T follicular helper cell (primary cell): Measurements from ENCODE around the gene ARHGAP24.
"Not testable (repeated sequence)": the region's sequence is repeated elsewhere in the genome, so short reads cannot be mapped to it uniquely, and the experiment has no call there.

Source experiments
- DNase-seq: peaks from one replicate; pipeline ENCODE4 v3.0.0-alpha.2; 2020; ENCODE audit warnings: low read depth

ARHGAP24 gene

DNA sequence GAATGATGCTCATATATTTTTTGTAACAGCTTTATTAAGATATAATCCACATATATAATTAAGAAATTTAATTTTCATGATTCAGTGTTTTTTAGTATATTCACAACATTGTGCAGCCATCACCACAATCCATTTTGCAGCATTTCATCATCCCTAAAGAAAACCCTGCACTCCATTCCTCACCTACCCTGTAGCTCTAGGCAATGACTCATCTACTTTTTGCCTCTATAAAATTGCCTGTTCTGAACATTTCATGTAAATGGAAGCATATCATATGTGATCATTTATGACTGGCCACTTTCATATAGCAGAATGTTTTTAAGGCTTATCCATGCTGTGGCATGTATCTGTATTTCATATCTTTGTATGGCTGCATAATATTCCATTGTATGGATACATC, 545.0 kb downstream of the ARHGAP24 start:
- no peak for DNase-seq

DNA sequence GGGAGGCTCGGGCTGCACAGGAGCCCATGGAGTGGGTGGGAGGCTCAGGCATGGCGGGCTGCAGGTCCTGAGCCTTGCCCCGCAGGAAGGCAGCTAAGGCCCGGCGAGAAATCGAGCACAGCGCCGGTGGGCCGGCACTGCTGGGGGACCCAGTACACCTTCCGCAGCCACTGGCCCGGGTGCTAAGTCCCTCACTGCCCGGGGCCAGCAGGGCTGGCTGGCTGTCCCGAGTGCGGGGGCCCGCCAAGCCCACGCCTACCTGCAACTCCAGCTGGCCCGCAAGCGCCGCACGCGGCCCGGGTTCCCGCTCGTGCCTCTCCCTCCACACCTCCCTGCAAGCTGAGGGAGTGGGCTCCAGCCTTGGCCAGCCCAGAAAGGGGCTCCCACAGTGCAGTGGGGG, 546.7 kb downstream of the ARHGAP24 start:
- not testable (repeated sequence) for DNase-seq

DNA sequence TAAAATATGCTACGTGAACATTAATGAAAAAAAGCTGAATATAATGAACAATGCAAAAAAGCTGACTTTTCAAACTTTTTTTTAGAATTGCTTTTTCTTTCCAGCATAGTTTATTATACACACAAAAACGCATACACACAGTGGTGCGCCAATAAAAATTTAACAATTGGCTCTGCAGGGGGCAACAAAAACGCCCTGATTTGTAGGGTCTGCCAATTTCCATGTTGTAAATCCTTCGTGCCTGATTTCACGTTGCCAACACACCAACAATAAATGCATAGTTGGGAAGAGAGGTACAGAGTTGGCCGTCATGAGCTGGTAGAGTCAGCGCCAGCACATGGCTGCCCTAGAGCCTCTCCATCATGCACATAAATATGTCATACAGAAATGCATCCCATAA, 551.8 kb downstream of the ARHGAP24 start:
- no peak for DNase-seq

DNA sequence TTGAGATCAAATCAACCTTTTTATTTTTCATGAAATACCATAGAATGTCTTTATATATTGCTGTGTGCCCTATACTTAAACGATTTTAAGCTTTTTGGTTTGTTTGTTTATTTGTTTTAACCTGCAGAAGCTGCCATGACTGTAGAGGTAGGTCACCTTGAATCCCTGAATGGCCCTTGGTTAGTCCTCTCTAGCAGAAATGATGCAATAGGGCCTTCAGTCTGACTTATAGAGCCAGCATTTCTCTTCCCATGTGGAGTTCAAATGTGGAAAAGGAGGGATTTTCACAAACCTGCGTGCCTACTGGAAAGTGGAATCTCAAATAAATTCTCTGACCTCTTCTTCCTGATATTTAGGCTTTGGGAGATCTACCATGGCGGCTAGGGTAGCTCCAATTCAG, 557.0 kb downstream of the ARHGAP24 start:
- no peak for DNase-seq

DNA sequence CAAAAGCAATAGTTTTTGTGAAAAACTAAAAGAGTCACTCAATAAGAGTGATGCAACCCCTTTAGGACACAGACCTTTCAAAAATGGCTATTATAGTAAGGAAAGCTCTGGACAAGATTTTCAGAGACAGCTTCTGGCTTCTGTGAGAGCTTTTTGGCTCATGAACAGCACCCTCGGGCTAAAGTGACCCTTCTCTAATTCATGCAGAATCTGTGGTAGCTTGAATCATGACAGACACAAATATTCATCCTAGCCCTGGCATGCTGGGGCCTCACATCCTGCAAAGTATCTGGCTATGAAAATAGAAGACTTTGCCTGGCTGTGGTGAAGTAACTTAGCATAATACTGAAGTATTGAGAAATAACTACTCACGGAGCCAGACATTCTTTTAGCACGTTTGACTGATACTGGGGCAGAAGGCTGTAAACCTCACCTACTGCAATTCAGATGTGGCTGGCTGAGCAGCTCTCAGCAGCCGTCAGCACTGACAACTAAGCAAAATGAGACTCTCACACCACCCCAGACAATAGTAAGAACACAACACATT, 557.6 kb downstream of the ARHGAP24 start:
- no peak for DNase-seq

DNA sequence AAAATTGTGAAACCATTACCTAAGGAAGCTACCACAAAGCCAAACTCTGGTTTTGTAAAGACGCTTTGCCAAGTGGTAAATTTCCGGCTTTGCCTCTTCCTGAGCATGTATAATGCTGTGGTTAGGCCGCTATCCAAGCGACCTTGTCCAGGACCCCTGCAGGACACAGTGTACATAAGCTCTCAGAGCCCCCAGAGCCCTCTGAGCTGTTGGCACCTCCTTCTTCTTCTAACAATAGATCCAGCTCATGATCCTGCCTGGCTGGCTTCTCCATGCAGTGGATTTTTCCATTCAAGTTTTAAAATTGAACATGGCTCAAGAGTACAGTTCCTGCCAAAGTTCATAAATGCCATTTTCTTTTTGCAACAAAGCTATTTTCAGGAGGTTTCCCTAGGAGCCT, 558.2 kb downstream of the ARHGAP24 start:
- DNase-seq, result no peak

DNA sequence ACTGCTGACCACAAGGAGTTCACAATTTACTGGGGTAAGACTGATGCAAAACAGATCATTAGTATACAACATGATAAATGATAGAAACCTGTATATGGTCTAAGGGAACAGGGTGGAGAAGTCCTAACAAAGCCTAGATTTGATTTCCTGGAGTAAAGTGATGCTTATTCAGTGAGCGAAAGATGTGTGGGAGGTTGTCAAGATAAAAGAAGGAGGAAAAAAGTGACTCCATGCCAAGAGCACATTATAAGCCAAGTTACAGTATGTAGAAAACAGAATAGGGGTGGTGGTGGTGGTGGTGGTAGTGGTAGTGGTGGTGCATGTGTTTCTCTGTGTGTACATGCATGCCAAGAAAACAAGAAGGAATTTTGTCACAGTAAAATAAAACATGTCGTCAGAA, 559.7 kb downstream of the ARHGAP24 start:
- no peak for DNase-seq

DNA sequence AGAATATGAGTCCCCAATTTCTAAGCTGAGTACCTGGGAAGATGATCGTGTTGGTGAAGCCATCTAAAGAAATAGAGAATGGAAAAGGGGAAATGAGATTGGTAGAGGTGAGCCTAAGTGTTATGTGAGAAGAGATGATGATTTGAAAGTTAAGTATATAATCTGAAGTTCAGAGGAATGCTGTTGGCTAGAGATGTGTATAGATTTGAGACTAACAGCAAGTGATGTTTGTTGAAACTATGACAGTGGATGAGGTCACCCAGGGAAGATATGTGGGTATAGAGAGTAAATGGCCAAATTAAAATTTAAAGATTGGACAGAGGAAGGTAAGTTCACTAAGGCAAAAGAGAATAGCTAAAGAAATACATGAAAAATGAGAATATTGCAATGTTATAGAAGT, 560.7 kb downstream of the ARHGAP24 start:
- no peak for DNase-seq

DNA sequence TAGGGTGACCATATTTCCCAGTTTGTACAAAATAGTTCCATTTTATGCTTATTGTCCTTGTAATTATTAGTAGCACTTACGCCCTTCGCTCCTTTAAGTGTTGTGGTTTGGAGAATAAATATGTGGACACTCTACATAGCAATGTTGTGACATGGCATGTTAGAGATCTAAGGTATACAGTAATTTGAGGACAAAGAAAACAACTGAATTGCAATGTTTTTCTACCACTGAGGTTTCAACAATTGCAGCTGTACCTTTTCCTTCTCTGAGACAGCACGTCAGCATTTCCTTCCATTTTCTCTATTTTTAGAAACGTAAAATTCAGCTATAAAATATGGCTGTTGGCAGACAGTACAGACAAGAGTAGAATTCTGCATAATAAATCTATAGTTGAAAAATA, 561.8 kb downstream of the ARHGAP24 start:
- DNase-seq, result no peak

DNA sequence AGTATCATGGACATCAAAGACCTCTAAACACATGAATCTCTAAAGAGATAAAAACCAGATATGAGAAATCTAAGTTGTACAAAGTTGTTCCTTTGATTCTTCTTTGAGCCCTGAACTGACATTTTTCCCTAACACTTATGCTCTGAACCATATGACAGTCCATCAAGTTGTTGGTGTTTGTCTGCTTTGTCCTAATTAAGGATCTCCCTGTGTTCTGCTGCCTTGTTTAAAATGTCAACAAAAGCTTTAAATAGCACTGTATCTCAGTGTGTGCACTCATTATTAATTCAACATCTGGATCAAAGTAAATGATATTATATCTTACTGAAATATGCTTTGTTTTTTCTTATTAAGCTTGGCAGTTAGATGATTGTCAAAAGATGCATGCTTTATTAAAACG, 563.1 kb downstream of the ARHGAP24 start:
- no peak for DNase-seq

DNA sequence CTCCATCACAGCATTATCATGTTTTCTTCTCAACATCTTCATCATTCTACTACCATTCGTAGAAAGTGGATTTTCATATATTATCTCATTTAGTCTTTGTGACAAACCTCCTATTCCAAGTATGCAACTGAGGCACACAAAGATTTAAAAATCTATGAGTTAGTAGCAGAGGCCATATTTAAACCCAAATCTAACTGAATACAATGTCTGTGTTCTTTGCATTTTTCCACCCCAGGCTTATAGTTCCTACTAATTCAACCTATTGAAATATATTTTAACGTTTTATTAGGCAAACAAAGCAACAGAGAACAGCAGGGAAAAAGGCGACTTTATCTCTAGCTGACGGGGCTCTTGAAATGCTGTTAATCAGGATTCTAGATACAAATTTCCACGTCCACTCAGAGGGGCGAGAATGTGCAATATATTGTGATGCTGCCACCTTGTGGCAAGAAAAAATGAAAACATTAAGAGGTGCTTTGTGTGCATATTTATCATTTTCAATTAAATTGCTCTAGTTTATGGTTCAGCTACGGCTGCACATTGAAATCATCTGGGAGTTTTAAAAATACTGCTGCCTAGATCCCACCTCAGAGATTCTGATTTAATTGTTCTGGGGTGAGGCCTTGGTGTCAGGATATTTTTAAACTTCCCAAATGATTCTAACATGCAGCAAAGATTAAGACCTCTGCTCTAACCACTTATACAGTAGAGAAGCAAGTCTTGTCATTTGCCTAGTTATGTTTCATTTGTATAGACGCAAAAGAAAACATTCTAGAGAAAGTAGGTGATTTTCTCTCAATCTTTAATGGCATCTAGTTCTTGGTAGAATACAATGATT, 569.0 kb downstream of the ARHGAP24 start:
- no peak for DNase-seq

DNA sequence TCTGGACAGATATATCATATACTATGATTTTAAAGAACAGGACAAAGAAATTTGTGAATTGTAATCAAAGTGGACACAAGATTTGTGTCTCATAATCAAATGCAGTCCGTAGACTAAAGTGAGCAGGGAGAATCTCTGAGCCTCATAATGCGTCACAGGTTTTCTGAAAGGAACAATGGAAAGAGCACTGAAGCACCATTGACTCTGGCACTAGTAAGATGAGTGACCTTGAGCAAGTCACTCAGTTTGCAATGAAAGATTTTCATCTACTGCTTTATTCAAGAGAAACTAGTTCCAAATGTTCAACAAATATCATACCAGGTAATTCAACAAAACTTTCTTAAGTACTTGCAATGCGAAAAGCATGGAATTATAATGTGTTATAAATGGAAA, 569.6 kb downstream of the ARHGAP24 start:
- no peak for DNase-seq

DNA sequence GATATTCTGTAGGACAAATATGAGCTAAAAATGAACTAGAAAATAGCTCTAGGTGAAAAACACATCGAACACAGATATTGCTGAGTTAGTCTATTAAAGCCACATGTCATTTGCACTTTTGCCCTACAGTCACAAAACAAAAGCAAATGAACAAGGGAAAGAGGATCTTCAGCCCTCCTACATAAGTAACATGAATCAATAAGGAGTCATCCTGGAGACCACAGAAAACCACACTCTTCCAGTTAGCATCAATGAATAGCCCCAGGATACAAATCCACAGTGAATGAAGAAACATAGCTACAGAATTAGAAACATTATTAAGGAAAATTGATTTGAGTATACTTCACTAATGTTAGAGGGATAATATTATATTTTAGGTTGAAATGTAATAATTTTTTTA, 573.5 kb downstream of the ARHGAP24 start:
- no peak for DNase-seq

DNA sequence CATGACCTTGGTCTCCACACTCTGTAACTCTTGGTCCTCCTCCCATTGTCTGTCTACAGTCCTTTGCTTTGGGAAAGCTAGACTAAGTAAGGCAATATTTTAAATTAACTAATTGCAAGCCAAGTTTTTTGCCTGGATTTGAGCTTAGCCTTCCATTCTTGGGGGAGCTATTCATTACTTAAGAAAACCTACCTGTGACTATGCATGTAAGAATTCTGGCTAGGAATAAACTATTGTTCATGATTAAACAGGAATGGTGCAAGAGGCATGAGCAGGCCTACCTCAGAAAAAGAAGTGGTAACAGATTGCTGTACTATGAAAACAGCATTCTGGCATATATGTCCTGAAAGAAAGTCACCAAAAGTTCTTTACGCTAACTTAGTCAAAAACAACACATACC, 575.5 kb downstream of the ARHGAP24 start:
- no peak for DNase-seq
